ENCODE data around the gene OXNAD1.

DNA sequence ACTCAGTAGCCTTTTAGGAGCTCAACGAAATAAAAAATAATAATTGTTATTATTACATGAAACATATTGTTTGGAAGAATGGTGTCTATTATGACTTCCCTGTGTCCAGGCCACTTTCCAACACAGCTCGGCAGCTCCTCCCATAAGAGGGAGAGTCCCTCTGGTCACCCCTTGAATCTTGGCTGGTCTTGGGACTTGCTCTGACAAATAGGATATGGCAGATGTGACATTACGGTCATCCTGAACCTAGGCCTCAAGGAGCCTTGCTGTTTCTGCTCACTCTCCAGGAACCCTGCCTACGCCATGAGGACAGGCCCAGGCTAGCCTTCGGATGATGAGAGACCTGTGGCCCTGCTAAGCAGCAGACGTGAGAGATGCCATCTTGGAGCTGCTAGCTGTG, 71.8 kb downstream of the OXNAD1 start:
- TF ChIP-seq, protein P1, sequence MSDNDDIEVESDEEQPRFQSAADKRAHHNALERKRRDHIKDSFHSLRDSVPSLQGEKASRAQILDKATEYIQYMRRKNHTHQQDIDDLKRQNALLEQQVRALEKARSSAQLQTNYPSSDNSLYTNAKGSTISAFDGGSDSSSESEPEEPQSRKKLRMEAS (IDR thresholded peaks at IDR 0.05; ENCODE audit: low read depth), result no peak
- TF ChIP-seq, protein P2, sequence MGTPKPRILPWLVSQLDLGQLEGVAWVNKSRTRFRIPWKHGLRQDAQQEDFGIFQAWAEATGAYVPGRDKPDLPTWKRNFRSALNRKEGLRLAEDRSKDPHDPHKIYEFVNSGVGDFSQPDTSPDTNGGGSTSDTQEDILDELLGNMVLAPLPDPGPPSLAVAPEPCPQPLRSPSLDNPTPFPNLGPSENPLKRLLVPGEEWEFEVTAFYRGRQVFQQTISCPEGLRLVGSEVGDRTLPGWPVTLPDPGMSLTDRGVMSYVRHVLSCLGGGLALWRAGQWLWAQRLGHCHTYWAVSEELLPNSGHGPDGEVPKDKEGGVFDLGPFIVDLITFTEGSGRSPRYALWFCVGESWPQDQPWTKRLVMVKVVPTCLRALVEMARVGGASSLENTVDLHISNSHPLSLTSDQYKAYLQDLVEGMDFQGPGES (IDR thresholded peaks at IDR 0.05; ENCODE audit: low read depth, low read length), result no peak
- TF ChIP-seq POLR2AphosphoS5 (IDR thresholded peaks at IDR 0.05; ENCODE audit: low read depth, low read length), result no peak
- TF ChIP-seq, protein P3, sequence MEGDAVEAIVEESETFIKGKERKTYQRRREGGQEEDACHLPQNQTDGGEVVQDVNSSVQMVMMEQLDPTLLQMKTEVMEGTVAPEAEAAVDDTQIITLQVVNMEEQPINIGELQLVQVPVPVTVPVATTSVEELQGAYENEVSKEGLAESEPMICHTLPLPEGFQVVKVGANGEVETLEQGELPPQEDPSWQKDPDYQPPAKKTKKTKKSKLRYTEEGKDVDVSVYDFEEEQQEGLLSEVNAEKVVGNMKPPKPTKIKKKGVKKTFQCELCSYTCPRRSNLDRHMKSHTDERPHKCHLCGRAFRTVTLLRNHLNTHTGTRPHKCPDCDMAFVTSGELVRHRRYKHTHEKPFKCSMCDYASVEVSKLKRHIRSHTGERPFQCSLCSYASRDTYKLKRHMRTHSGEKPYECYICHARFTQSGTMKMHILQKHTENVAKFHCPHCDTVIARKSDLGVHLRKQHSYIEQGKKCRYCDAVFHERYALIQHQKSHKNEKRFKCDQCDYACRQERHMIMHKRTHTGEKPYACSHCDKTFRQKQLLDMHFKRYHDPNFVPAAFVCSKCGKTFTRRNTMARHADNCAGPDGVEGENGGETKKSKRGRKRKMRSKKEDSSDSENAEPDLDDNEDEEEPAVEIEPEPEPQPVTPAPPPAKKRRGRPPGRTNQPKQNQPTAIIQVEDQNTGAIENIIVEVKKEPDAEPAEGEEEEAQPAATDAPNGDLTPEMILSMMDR (IDR thresholded peaks at IDR 0.05), result no peak
- TF ChIP-seq, protein P4, sequence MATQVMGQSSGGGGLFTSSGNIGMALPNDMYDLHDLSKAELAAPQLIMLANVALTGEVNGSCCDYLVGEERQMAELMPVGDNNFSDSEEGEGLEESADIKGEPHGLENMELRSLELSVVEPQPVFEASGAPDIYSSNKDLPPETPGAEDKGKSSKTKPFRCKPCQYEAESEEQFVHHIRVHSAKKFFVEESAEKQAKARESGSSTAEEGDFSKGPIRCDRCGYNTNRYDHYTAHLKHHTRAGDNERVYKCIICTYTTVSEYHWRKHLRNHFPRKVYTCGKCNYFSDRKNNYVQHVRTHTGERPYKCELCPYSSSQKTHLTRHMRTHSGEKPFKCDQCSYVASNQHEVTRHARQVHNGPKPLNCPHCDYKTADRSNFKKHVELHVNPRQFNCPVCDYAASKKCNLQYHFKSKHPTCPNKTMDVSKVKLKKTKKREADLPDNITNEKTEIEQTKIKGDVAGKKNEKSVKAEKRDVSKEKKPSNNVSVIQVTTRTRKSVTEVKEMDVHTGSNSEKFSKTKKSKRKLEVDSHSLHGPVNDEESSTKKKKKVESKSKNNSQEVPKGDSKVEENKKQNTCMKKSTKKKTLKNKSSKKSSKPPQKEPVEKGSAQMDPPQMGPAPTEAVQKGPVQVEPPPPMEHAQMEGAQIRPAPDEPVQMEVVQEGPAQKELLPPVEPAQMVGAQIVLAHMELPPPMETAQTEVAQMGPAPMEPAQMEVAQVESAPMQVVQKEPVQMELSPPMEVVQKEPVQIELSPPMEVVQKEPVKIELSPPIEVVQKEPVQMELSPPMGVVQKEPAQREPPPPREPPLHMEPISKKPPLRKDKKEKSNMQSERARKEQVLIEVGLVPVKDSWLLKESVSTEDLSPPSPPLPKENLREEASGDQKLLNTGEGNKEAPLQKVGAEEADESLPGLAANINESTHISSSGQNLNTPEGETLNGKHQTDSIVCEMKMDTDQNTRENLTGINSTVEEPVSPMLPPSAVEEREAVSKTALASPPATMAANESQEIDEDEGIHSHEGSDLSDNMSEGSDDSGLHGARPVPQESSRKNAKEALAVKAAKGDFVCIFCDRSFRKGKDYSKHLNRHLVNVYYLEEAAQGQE (IDR thresholded peaks at IDR 0.05; ENCODE audit: low read depth, low read length), result no peak
- TF ChIP-seq GABPA (IDR thresholded peaks at IDR 0.05; ENCODE audit: low read depth), result no peak
- TF ChIP-seq CHD2 (IDR thresholded peaks at IDR 0.05; ENCODE audit: low read length, partially characterized antibody), result no peak
- TF ChIP-seq MXI1 (IDR thresholded peaks at IDR 0.05; ENCODE audit: low read depth, low read length), result no peak
- TF ChIP-seq RAD21 (IDR thresholded peaks at IDR 0.05; ENCODE audit: low read length), result no peak
